H9 (cell line): Measurements from ENCODE around the gene SETDB2. TPM values are rescaled to one million over a fixed set of nuclear protein-coding genes. Genes with fewer than 3 reads are reported as not detected.

Experiments
- DNase-seq: peaks from one replicate; pipeline ENCODE4 v3.0.0-alpha.2; 2017
- H2AFZ ChIP-seq: one replicate; pipeline ENCODE4 v1.6.1; 2013; ENCODE audit warnings: mild to moderate bottlenecking, low read length, control low read depth, moderate library complexity
- H2AK5ac ChIP-seq: 2 replicates; pipeline ENCODE4 v1.6.1; 2013; ENCODE audit warnings: low read length, control low read depth, mixed read lengths; ENCODE audit not compliant: insufficient read length
- H2BK120ac ChIP-seq: one replicate; pipeline ENCODE4 v1.6.1; 2013; ENCODE audit warnings: low read depth, mild to moderate bottlenecking, low read length, control low read depth, inconsistent platforms; ENCODE audit not compliant: poor library complexity, severe bottlenecking
- H2BK12ac ChIP-seq: 2 replicates; pipeline ENCODE4 v1.6.1; 2013; ENCODE audit warnings: low read length, control low read depth, mixed read lengths, low read depth; ENCODE audit not compliant: insufficient read length
- H2BK15ac ChIP-seq: 2 replicates; pipeline ENCODE4 v1.6.1; 2013; ENCODE audit warnings: low read depth, low read length, control low read depth
- H2BK20ac ChIP-seq: one replicate; pipeline ENCODE4 v1.6.1; 2013; ENCODE audit warnings: low read depth, mild to moderate bottlenecking, low read length, control low read depth, inconsistent platforms; ENCODE audit not compliant: poor library complexity, severe bottlenecking
- H2BK5ac ChIP-seq: 2 replicates; pipeline ENCODE4 v1.6.1; 2013; ENCODE audit warnings: low read length, control low read depth, mixed read lengths; ENCODE audit not compliant: insufficient read length
- H3K14ac ChIP-seq: 2 replicates; pipeline ENCODE4 v1.6.1; 2013; ENCODE audit warnings: low read length, control low read depth; ENCODE audit not compliant: insufficient read depth
- H3K18ac ChIP-seq: 2 replicates; pipeline ENCODE4 v1.6.1; 2013; ENCODE audit warnings: low read depth, mild to moderate bottlenecking, mixed read lengths, low read length, control low read depth; ENCODE audit not compliant: insufficient read length
- H3K23ac ChIP-seq: 2 replicates; pipeline ENCODE4 v1.6.1; 2013; ENCODE audit warnings: low read length, control low read depth, mixed read lengths, low read depth; ENCODE audit not compliant: insufficient read length
- H3K23me2 ChIP-seq: 2 replicates; pipeline ENCODE4 v1.6.1; 2013; ENCODE audit warnings: low read depth, mild to moderate bottlenecking, mixed read lengths, low read length, control low read depth; ENCODE audit not compliant: insufficient read length, poor library complexity, severe bottlenecking
- H3K27ac ChIP-seq: 2 replicates; pipeline ENCODE4 v1.5.1; 2013; ENCODE audit warnings: low read length, control low read depth, mixed read lengths, low read depth; ENCODE audit not compliant: insufficient read length
- H3K27me3 ChIP-seq: 2 replicates; pipeline ENCODE4 v1.6.1; 2013; ENCODE audit warnings: low read length, control low read depth, inconsistent platforms; ENCODE audit not compliant: insufficient read depth
- H3K4ac ChIP-seq: 2 replicates; pipeline ENCODE4 v1.6.1; 2013; ENCODE audit warnings: low read depth, mild to moderate bottlenecking, control low read depth, inconsistent platforms, low read length, moderate library complexity
- H3K4me1 ChIP-seq: 2 replicates; pipeline ENCODE4 v1.6.1; 2013; ENCODE audit warnings: low read length, control low read depth, inconsistent platforms; ENCODE audit not compliant: insufficient read depth
- H3K4me2 ChIP-seq: 2 replicates; pipeline ENCODE4 v1.6.1; 2013; ENCODE audit warnings: low read length, control low read depth, mixed read lengths; ENCODE audit not compliant: insufficient read length, insufficient read depth
- H3K56ac ChIP-seq: 2 replicates; pipeline ENCODE4 v1.6.1; 2013; ENCODE audit warnings: low read depth, mild to moderate bottlenecking, mixed read lengths, low read length, control low read depth; ENCODE audit not compliant: insufficient read length
- H3K79me1 ChIP-seq: 2 replicates; pipeline ENCODE4 v1.6.1; 2013; ENCODE audit warnings: low read depth, mild to moderate bottlenecking, moderate library complexity, low read length, control low read depth, inconsistent platforms; ENCODE audit not compliant: insufficient read depth, poor library complexity, severe bottlenecking
- H3K79me2 ChIP-seq: 2 replicates; pipeline ENCODE4 v1.6.1; 2013; ENCODE audit warnings: low read length, control low read depth, inconsistent platforms; ENCODE audit not compliant: insufficient read depth
- H3K9ac ChIP-seq: 2 replicates; pipeline ENCODE4 v1.6.1; 2013; ENCODE audit warnings: low read length, control low read depth, mixed read lengths; ENCODE audit not compliant: insufficient read length; ENCODE audit errors: extremely low read depth
- H3K9me3 ChIP-seq: one replicate; pipeline ENCODE4 v1.6.1; 2013; ENCODE audit warnings: low read depth, low read length, inconsistent platforms; ENCODE audit not compliant: control insufficient read depth
- H3T11ph ChIP-seq: one replicate; pipeline ENCODE4 v1.6.1; 2013; ENCODE audit warnings: mild to moderate bottlenecking, low read length, control low read depth, inconsistent platforms
- H4K20me1 ChIP-seq: one replicate; pipeline ENCODE4 v1.6.1; 2013; ENCODE audit not compliant: control insufficient read depth, insufficient read length, insufficient read depth
- H4K5ac ChIP-seq: 2 replicates; pipeline ENCODE4 v1.6.1; 2013; ENCODE audit warnings: low read depth, mild to moderate bottlenecking, mixed read lengths, low read length, control low read depth; ENCODE audit not compliant: insufficient read length
- H4K8ac ChIP-seq: replicated peaks from 2 replicates; pipeline ENCODE4 v1.6.1; 2013; ENCODE audit warnings: low read length, control low read depth, mixed read lengths, low read depth; ENCODE audit not compliant: insufficient read length
- H4K91ac ChIP-seq: 2 replicates; pipeline ENCODE4 v1.6.1; 2013; ENCODE audit warnings: low read depth, mild to moderate bottlenecking, moderate library complexity, mixed read lengths, low read length, control low read depth; ENCODE audit not compliant: insufficient read length
- H3K27ac Mint-ChIP-seq, 3 experiments: 2 replicates in 2 of 3; 3 replicates in 1 of 3; pipeline ENCODE4 v1.8.0; 2020 to 2021; ENCODE audit warnings: mixed read lengths in 3 of 3, mild to moderate bottlenecking in 1 of 3, moderate library complexity in 1 of 3
- H3K27me3 Mint-ChIP-seq: 2 replicates; pipeline ENCODE4 v1.8.0; 2021; ENCODE audit warnings: low read depth, mild to moderate bottlenecking, moderate library complexity, mixed read lengths
- H3K36me3 Mint-ChIP-seq, 3 experiments: 2 replicates in 2 of 3; 3 replicates in 1 of 3; pipeline ENCODE4 v1.8.0; 2020 to 2021; ENCODE audit warnings: low read depth in 3 of 3, mixed read lengths in 3 of 3; ENCODE audit not compliant: insufficient read depth in 1 of 3
- H3K4me1 Mint-ChIP-seq, 2 experiments: 2 replicates each; pipeline ENCODE4 v1.8.0; 2020; ENCODE audit warnings: mixed read lengths in 2 of 2
- H3K4me3 Mint-ChIP-seq, 2 experiments: 2 replicates in 1 of 2; 3 replicates in 1 of 2; pipeline ENCODE4 v1.8.0; 2020 to 2021; ENCODE audit warnings: mild to moderate bottlenecking in 2 of 2, mixed read lengths in 2 of 2, moderate library complexity in 1 of 2
- H3K9me3 Mint-ChIP-seq, 2 experiments: 2 replicates in 1 of 2; 3 replicates in 1 of 2; pipeline ENCODE4 v1.8.0; 2020; ENCODE audit warnings: mild to moderate bottlenecking in 2 of 2, mixed read lengths in 2 of 2, moderate library complexity in 1 of 2
- CTCF ChIP-seq: fragments of 200-600 bp; sonication (generic); conservative IDR thresholded peaks from 3 replicates; pipeline ENCODE4 v1.8.0; 2021; ENCODE audit warnings: antibody characterized with exemption, mild to moderate bottlenecking
- WGBS: extraction: QIAGEN DNeasy Blood & Tissue Kit; methylation state at CpG from one replicate; pipeline ENCODE4 v1.1.7; 2013; ENCODE audit warnings: missing lambda C conversion rate, low lambda C conversion rate, mixed read lengths; ENCODE audit not compliant: insufficient read length; ENCODE audit errors: extremely low coverage; 5-methylcytosine and 5-hydroxymethylcytosine counted together
- total RNA-seq: library from RNA; stranded (reverse); gene quantifications from 2 replicates; pipeline ENCODE4 v1.2.1, GENCODE V29; 2021

The SETDB2 gene
- total RNA-seq, 1 experiment from 2014 or later: 5.7 TPM

- Histone ChIP-seq H3K23ac (no peak overlapping the region), H3K27ac (no peak overlapping the region), H3K4me1 (no peaks in the 10 kb centered on the region), H3K4me2 (no peak overlapping the region), H2AK5ac (no peak overlapping the region), H3K79me2 (no peaks in the 10 kb centered on the region), H3T11ph (no peak overlapping the region), H3K79me1 (no peaks in the 10 kb centered on the region), H3K27me3 (peaks cover 9% of the 10 kb centered on the region; the same call in 1 of the 2 replicates), H4K20me1 (no peaks in the 10 kb centered on the region), H3K56ac (no peak overlapping the region), H3K18ac (no peak overlapping the region), H2AFZ (no peak overlapping the region), H4K8ac (no peak overlapping the region), H4K91ac (no peak overlapping the region), H3K9me3 (no peaks in the 10 kb centered on the region), H3K9ac (no peak overlapping the region), H2BK12ac (no peak overlapping the region), H3K23me2 (no peaks in the 10 kb centered on the region), H2BK15ac (no peak overlapping the region), H3K14ac (no peak overlapping the region), H2BK120ac (no peak overlapping the region), H2BK5ac (no peak overlapping the region), H4K5ac (no peak overlapping the region), H2BK20ac (no peak overlapping the region), H3K4ac (no peak overlapping the region)
- Mint-ChIP-seq H3K36me3 (no peaks in the 10 kb centered on the region), H3K27ac (no peak overlapping the region), H3K4me1 (peaks cover 0 to 5% of the 10 kb centered on the region in 2 experiments; a peak in 1 of 4 replicates), H3K27me3 (peaks cover 24% of the 10 kb centered on the region), H3K9me3 (no peaks in the 10 kb centered on the region), H3K4me3 (no peak overlapping the region)
- WGBS: no CpG with 5 or more reads among the region's 1 CpG
- DNase-seq: no peak
- TF ChIP-seq CTCF: no peak
These were observed 37.0 kb upstream of the SETDB2 start for GRCh38 chr13:49407068-49407467.
